Muscle layer of colon (tissue), 2 donors: ENCODE measurements around the gene NRM.

ENCODE experiments used
- H3K27ac ChIP-seq: one replicate; pipeline ENCODE4 v1.7.0; 2013; ENCODE audit warnings: low read depth, mild to moderate bottlenecking, low read length, moderate library complexity
- H3K27me3 ChIP-seq, 2 donors: one replicate each; pipeline ENCODE4 v1.7.0; 2013; ENCODE audit warnings: low read length in 2 of 2, mild to moderate bottlenecking in 2 of 2; ENCODE audit not compliant: insufficient read depth in 2 of 2, control insufficient read depth in 1 of 2
- H3K36me3 ChIP-seq: one replicate; pipeline ENCODE4 v1.7.0; 2013; ENCODE audit warnings: mild to moderate bottlenecking, low read length; ENCODE audit not compliant: insufficient read depth
- H3K4me1 ChIP-seq: one replicate; pipeline ENCODE4 v1.7.0; 2013; ENCODE audit warnings: mild to moderate bottlenecking, low read length; ENCODE audit not compliant: insufficient read depth
- H3K4me3 ChIP-seq, 2 donors: one replicate each; pipeline ENCODE4 v1.7.0; 2013; ENCODE audit warnings: low read length in 2 of 2, low read depth in 1 of 2, mild to moderate bottlenecking in 1 of 2, moderate library complexity in 1 of 2
- H3K9ac ChIP-seq: one replicate; pipeline ENCODE4 v1.7.0; 2013; ENCODE audit warnings: low read length
- H3K9me3 ChIP-seq: one replicate; pipeline ENCODE4 v1.7.0; 2013; ENCODE audit warnings: mild to moderate bottlenecking, low read length
- donor health status: abdominal sarcoma.
- donor health status: Adenocarcinoma of cecum.

Gene NRM

DNA sequence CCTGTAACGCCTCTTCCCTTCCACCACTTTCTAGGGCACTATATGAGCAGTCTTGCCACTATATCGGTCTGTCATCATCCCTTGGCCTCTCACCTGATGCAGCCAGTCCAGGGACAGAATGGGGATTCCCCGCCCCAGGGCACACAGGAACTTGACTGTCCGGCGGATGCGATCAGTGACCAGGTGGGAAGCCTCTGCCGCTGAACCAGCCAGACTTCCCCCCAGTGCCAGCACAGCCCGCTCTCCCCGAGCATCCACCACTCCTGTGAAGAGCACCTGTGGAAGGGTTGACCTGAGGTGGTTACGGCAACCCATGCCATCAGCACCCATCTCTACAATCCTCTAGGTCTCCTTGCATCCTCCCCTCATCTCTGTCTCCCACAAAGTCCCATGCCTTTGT lies 12.2 kb upstream of the NRM start:
- H3K4me3 ChIP-seq, result no peak overlapping the region
- H3K27me3 ChIP-seq, result no peaks in the 10 kb centered on the region
- no peak overlapping the region for H3K9ac ChIP-seq
- H3K27ac ChIP-seq, result no peak overlapping the region
- no peaks in the 10 kb centered on the region for H3K4me1 ChIP-seq
- peaks cover 43% of the 10 kb centered on the region for H3K36me3 ChIP-seq
- H3K9me3 ChIP-seq, result no peaks in the 10 kb centered on the region

DNA sequence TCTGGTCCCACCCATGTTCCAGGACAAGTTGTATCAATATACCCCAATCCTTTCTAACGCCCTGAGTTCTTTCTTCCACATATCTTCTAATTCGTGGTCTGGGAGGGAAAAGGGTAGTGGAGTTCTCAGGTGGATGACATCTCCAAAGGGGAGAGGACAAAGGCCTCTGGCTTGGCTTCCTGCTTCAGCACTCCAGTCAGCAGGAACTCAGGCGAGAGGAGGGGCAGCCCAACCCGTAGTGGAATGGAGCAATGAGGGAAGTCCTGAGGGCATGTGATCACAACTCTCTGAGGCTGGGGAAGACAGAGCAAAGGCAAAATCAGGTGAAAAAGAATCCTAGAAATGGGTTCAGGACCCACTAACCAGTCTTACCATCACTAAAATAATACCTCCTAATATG lies 9.6 kb upstream of the NRM start:
- Histone ChIP-seq H3K9ac (no peak overlapping the region), H3K27ac (no peak overlapping the region), H3K9me3 (no peaks in the 10 kb centered on the region), H3K4me3 (no peak overlapping the region), H3K4me1 (no peaks in the 10 kb centered on the region), H3K27me3 (no peaks in the 10 kb centered on the region), H3K36me3 (peaks cover 33% of the 10 kb centered on the region)

DNA sequence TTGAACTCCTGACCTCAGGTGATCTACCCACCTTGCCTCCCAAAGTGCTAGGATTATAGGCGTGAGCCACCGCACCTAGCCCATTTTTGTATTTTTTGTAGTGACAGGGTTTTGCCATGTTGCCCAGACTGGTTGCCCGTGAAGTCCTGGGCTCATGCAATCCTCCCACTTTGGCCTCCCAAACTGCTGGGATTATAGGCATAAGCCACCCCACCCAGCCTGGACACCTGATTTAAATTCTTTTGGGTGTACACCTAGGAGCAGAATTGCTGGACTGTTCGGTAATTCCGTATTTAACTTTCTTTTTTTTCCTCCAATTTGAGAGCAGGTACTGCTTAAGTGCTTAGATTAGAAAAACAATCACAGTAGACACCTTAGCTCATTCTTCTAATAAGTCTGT lies 5.6 kb upstream of the NRM start:
- Histone ChIP-seq H3K9me3 (no peaks in the 10 kb centered on the region), H3K36me3 (peaks cover 5% of the 10 kb centered on the region), H3K4me1 (peaks cover 2% of the 10 kb centered on the region), H3K9ac (no peak overlapping the region), H3K27ac (no peak overlapping the region), H3K4me3 (no peak overlapping the region), H3K27me3 (no peaks in the 10 kb centered on the region)

DNA sequence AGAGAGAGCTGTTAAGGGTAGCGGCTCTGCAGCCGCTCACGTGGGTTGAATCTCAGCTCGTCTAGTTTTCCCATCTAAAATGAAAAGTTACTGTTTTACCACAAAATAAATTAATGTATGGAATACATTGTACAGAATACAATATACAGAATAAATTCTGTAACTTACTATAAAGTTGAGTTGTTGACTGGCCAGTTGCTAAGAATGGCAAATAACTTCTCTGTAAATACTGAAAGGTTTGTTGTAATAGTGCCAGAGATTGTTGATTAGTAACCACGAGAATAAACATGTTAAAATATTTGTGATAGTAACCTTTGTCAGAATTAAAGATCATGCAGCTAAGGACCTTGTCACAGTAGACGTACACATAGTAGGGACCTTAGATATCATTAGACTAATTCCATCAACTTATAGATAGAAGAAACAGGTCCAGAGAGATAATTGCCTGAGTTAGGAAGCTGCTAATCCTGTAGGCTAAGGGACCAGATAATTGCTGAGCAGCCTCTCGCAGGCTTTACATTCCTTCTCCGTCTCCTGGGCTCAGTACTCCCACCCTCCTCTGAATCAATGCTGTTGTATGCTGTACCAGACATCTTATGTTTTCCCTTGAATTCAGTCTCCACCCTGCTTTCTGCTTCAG lies 544 bp upstream of the NRM start:
- Histone ChIP-seq H3K27ac (peak overlapping the region; percentile 88), H3K4me3 (peak overlapping the region; percentile 60 to 89), H3K27me3 (no peaks in the 10 kb centered on the region), H3K9me3 (no peaks in the 10 kb centered on the region), H3K4me1 (peaks cover 33% of the 10 kb centered on the region), H3K36me3 (no peaks in the 10 kb centered on the region), H3K9ac (peak overlapping the region; percentile 40)

DNA sequence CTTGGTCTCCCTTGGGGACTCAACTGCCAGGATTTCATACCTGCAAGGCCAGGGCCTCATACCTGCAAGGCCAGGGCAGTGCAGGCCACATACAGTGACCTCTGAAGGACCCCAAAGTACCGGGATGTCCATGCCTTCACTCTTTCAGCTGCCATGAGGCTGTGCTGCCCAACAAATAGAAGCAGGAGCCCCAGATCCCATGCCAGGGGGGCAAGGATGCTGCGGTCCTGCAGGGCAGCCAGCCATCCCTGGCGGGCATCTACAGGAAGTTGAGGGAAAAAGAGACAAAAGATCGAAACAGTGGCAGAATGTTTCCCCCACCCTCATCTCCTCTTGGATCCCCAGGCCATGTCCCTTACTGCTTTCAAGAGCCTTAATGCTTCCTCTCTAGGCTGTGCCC lies 799 bp downstream of the NRM start:
- Histone ChIP-seq H3K27me3 (no peaks in the 10 kb centered on the region), H3K9ac (peak overlapping the region; percentile 28)

DNA sequence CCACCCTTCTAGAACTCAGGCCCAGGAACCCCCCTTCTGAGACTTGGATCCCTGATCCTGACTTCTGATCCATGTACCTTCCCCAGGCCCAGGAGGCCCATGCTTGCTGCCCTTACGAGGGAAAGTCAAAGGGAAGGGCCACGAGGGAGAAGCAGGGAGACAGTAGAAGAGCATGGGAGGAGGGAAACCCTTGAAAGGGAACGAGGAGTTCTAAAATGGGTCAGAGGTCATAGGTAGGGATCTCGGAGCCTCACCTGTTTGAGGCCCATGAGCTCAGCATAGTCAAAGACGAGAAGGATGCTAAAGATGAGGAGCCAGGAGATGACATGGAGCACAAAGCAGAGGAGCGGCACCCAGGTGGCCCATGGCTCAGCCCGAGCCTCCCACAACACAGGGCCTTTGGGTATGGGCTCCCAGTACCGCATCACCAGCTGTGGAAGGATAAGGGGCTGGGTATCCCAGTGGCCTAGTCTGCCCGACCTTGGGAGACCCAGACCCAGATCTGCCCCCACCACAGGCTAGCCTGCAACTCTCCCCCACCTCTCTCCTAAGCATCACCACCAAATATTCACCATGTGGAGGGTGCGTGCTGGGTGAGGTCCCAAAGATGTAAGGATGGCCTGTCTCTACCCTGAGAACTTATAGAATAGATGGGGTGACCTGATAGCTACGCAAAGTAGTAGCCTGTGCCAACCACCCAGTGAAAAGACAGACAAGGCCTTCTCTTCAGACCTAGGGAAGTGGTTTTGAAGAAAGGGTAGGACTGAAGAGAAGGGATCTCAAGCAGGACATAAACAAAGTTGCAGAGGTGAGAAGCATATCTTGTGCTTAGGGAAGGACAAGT lies 1.5 kb downstream of the NRM start:
- peaks cover 33% of the 10 kb centered on the region for H3K4me1 ChIP-seq
- H3K27me3 ChIP-seq, result no peaks in the 10 kb centered on the region
- H3K4me3 ChIP-seq, result peak overlapping the region in 1 of 2 donors; percentile 60
- no peaks in the 10 kb centered on the region for H3K9me3 ChIP-seq
- H3K9ac ChIP-seq, result no peak overlapping the region
- no peaks in the 10 kb centered on the region for H3K36me3 ChIP-seq
- peak overlapping the region; percentile 100 for H3K27ac ChIP-seq

More for the DNA sequence above, 799 bp downstream of the NRM start:
- peak overlapping the region; percentile 88 for H3K27ac ChIP-seq
- H3K9me3 ChIP-seq, result no peaks in the 10 kb centered on the region
- H3K4me3 ChIP-seq, result peak overlapping the region in 1 of 2 donors; percentile 60
- peaks cover 33% of the 10 kb centered on the region for H3K4me1 ChIP-seq
- H3K36me3 ChIP-seq, result no peaks in the 10 kb centered on the region

- Histone ChIP-seq H3K27ac (peak overlapping the region; percentile 100), H3K4me3 (peak overlapping the region in 1 of 2 donors; percentile 99), H3K27me3 (no peaks in the 10 kb centered on the region), H3K9ac (peak overlapping the region; percentile 86), H3K36me3 (no peaks in the 10 kb centered on the region), H3K9me3 (no peaks in the 10 kb centered on the region), H3K4me1 (peaks cover 34% of the 10 kb centered on the region)
Observed at GRCh38 chr6:30688569-30688968, 2.2 kb downstream of the NRM start.

- Histone ChIP-seq H3K4me1 (peaks cover 42% of the 10 kb centered on the region), H3K27me3 (no peaks in the 10 kb centered on the region), H3K36me3 (peaks cover 3% of the 10 kb centered on the region), H3K27ac (peak overlapping the region; percentile 100), H3K9ac (peak overlapping the region; percentile 86), H3K4me3 (peak overlapping the region; percentile 94 to 99), H3K9me3 (no peaks in the 10 kb centered on the region)
Observed at GRCh38 chr6:30687659-30688431, 2.9 kb downstream of the NRM start.

DNA sequence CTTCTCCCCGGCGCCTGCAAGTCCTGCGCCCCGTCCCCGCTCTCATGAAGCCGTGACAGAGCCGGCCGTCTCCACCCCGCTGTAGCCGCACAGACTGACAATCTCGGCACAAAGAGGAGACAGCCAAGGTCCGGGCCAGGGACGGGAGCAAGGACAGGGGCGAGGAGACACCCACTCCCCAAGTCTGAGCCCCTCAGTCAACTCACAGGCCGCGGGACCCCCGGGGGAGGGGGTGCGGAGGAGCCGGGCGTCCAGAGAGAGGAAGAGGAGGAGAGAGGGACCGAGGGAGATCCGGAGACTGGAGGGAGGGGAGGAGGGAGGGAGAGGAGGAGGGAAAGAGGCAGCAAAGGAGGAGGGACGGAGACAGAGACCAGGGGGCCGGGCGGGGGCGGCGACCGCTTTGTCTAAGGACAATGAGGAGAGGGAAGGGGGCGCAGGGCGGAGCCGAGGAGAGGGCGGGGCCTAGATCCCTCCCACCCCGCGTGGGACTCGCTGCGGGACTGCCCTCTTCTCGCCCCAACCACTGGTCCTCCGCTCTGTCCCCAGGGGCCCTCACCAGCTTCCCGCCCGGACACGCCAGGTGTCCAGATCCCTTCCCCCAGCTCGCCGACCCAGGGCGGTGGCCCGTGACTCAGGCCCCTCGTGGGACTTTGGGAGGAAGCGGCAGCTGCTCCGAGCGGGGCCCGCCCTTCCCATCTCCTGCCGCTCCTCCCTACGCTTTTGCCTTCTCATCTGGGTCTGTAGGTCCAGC lies 3.7 kb downstream of the NRM start:
- Histone ChIP-seq H3K9ac (peak overlapping the region; percentile 86), H3K9me3 (no peaks in the 10 kb centered on the region), H3K4me3 (peak overlapping the region; percentile 94 to 99), H3K27me3 (no peaks in the 10 kb centered on the region), H3K4me1 (peaks cover 49% of the 10 kb centered on the region), H3K27ac (peak overlapping the region; percentile 100), H3K36me3 (peaks cover 3% of the 10 kb centered on the region)

DNA sequence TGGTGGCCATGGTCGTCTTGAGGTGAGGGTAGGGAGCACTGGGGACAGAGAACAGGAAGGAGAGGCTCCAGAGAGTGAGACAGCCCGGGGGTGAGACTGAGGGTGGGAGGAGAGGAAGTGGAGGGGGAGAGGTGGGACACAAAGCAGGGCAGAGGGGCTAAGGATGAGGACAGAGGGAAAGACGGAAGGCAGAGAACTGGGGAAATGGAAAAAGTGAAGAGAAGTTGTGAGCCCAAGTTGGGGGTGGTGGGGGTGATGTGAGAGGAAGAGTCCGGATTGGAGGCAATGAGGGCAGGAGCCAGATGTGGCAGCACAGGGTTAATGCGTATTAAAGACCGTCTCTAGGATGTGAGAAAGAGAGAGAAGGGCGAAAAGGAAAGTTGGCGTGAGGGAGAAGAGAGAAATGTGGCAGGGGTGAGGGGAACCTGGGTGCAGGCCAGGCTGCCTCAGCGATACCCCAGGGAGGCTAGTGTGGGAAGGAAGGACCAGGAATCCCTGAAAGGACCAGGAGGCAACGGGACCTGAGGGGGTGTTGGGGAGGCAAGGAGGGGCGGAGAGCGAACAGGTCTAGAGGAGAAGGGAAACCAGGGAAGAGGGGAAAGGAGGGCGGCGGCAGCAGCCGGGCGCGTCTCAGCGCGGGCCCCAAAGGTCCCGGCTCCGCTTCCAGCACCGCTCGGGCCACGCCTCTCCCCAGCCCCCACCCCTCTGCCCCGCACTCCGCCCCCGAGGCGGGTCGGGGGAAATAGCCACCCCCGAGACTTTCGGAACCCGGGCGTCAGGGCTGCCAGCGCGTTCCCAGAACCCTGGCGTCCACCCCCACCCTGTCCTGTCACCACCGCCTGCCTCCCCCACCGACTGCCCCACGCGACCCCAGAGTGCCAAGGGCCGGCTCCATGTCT lies 4.5 kb downstream of the NRM start, which contains the start of gene PPP1R18:
TSS of gene PPP1R18 (minus strand) at position 637 of the 899 bp plus-strand sequence. CDS start at position 10, 627 bp downstream.
- H3K36me3 ChIP-seq, result peaks cover 3% of the 10 kb centered on the region
- H3K27me3 ChIP-seq, result no peaks in the 10 kb centered on the region
- no peaks in the 10 kb centered on the region for H3K9me3 ChIP-seq
- H3K9ac ChIP-seq, result peak within 1 kb of the TSS; percentile 98
- peak within 1 kb of the TSS; percentile 94 to 99 for H3K4me3 ChIP-seq
- peak within 1 kb of the TSS; percentile 100 for H3K27ac ChIP-seq
- H3K4me1 ChIP-seq, result peaks cover 54% of the 10 kb centered on the region
